Airway epithelial cell (primary cell): ENCODE data around the gene NKD2. TPM values are rescaled to one million over a fixed set of nuclear protein-coding genes. Genes with fewer than 3 reads are reported as not detected.

ENCODE experiments used
- total RNA-seq: library from RNA; depleted of rRNA; stranded (reverse); fragments of >200 nt; gene quantifications from 2 replicates; pipeline ENCODE4 v1.2.3, GENCODE V29; 2015

The NKD2 gene
- total RNA-seq: 0.09 and 0.42 TPM in 2 replicates

GRCh38 chr5:1008451-1009358 lies at the start of gene NKD2:
Gene NKD2, plus strand, starts transcription at chr5:1008802. Its CDS starts 256 bp downstream, at chr5:1009058.

Other genes with a start within 250 kb of the NKD2 start
- gene ZDHHC11B, start 224.1 kb upstream of the NKD2 start, total RNA-seq: 0.07 TPM in 1 of 2 replicates, not detected in the other
- gene ZDHHC11, start 157.8 kb upstream of the NKD2 start, total RNA-seq: 0.60 and 1.3 TPM in 2 replicates
- gene BRD9, start 116.0 kb upstream of the NKD2 start, total RNA-seq: 25.7 and 29.6 TPM in 2 replicates
- gene TRIP13, start 115.9 kb upstream of the NKD2 start, total RNA-seq: 34.3 and 45.1 TPM in 2 replicates
- gene SLC12A7, start 103.3 kb downstream of the NKD2 start, total RNA-seq: 5.0 and 12.7 TPM in 2 replicates
- gene SLC6A19, start 192.8 kb downstream of the NKD2 start, total RNA-seq: not detected in 2 replicates
- gene SLC6A18, start 216.6 kb downstream of the NKD2 start, total RNA-seq: not detected in 2 replicates